ENCODE results near the gene PRR35.

GRCh38 chr16:596736-597060 lies 36.5 kb downstream of the PRR35 start:
- TF ChIP-seq CTCF (IDR thresholded peaks at IDR 0.05; ENCODE audit: low read depth, low read length, poor library complexity, severe bottlenecking) (no peak), EZH2phosphoT487 (IDR thresholded peaks at IDR 0.05; ENCODE audit: borderline replicate concordance, low read length) (no peak)

All from DOHH2 (cell line).